Fibroblast of the aortic adventitia (primary cell): ENCODE data around the gene TRMT1. TPM values are rescaled to one million over a fixed set of nuclear protein-coding genes. Genes with fewer than 3 reads are reported as not detected.

Experiments
- DNase-seq: peaks from one replicate; pipeline ENCODE4 v3.0.0-alpha.2; 2010; ENCODE audit warnings: low read depth
- H3K4me3 ChIP-seq: 2 replicates; pipeline ENCODE4 v1.5.1; 2011; ENCODE audit warnings: low read depth, mild to moderate bottlenecking, control low read depth, low read length, moderate library complexity
- CTCF ChIP-seq: IDR thresholded peaks from 2 replicates; pipeline ENCODE4 v1.5.1; 2011; ENCODE audit warnings: mild to moderate bottlenecking, low read length, control low read depth, inconsistent platforms; ENCODE audit not compliant: insufficient read depth
- total RNA-seq: library from RNA; depleted of rRNA; stranded (reverse); fragments of >200 nt; gene quantifications from 2 replicates; pipeline ENCODE4 v1.2.3, GENCODE V29; 2012; ENCODE audit warnings: low replicate concordance

The TRMT1 gene
- total RNA-seq, 1 donor: 23.9 TPM

DNA sequence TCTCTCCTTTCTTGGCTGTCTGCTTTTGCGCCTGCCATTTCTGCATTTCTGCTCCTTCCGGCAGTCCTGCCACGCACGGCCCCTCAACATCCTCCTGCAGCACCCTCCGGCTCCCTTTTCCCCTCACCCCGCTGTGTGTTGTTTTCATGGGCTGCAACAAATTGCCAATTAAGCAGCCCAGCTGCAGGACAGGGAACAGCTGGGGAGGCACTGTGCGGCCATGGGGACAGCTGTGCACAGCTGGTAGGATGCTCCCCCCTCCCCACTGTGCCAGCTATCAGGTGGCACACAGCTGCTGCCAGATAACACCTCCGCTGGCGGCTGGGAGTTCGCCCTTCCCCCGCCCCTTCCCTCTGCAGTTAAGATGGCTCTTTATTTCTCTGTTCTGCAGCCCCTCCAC lies 39.3 kb downstream of the TRMT1 start:
- no peak overlapping the region for H3K4me3 ChIP-seq
- no peak for DNase-seq
- TF ChIP-seq CTCF: no peak

- no peak for TF ChIP-seq CTCF
- no peak for DNase-seq
- no peak overlapping the region for H3K4me3 ChIP-seq
These were observed 39.8 kb downstream of the TRMT1 start for GRCh38 chr19:13076787-13077186.

GRCh38 chr19:13076320-13076719 lies 40.2 kb downstream of the TRMT1 start:
- no peak overlapping the region for H3K4me3 ChIP-seq
- DNase-seq: no peak
- no peak for TF ChIP-seq CTCF

GRCh38 chr19:13074378-13074777 lies 42.2 kb downstream of the TRMT1 start:
- no peak for TF ChIP-seq CTCF
- no peak overlapping the region for H3K4me3 ChIP-seq

DNA sequence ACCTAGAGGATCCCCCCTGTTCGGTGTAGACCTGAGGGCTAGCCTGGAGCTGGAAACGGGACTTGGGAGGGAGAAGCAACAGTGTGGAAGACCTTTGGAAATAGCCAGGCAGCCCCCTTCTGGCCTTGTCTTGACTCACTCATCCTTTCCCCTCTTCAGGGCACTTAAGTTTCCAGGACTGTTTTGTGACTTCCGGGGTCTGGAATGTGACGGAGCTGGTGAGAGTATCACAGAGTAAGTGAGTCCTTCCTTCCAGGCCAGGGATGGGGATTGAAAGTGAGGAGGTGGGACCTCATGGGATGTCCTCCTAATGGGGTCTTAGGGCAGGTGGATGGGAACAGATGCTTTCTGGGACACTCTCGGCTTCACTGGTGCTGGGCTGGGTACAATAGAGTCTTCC lies 43.3 kb downstream of the TRMT1 start:
- DNase-seq: no peak
- no peak overlapping the region for H3K4me3 ChIP-seq
- TF ChIP-seq CTCF: no peak

More at GRCh38 chr19:13074378-13074777, 42.2 kb downstream of the TRMT1 start:
- DNase-seq: no peak

- no peak for TF ChIP-seq CTCF
- no peak overlapping the region for H3K4me3 ChIP-seq
- DNase-seq: no peak
These were observed 44.2 kb downstream of the TRMT1 start for GRCh38 chr19:13072188-13072908.
